ENCODE data around the gene NOL4L.

NOL4L gene

GRCh38 chr20:32621891-32622584 lies 36.9 kb upstream of the NOL4L start:
- Mint-ChIP-seq H3K9me3 (no peaks in the 10 kb centered on the region), H3K27me3 (no peaks in the 10 kb centered on the region), H3K36me3 (ENCODE audit: low read depth) (no peaks in the 10 kb centered on the region), H3K4me3 (no peak overlapping the region), H3K4me1 (ENCODE audit: low read depth) (no peaks in the 10 kb centered on the region), H3K27ac (no peak overlapping the region)
- DNase-seq = no peak

- Mint-ChIP-seq H3K9me3 (no peaks in the 10 kb centered on the region), H3K27ac (no peak overlapping the region), H3K4me1 (ENCODE audit: low read depth) (peaks cover 3% of the 10 kb centered on the region), H3K27me3 (no peaks in the 10 kb centered on the region), H3K36me3 (ENCODE audit: low read depth) (no peaks in the 10 kb centered on the region), H3K4me3 (no peak overlapping the region)
- DNase-seq = no peak
Measured at GRCh38 chr20:32621071-32621890, 36.1 kb upstream of the NOL4L start.

GRCh38 chr20:32619586-32619985 lies 34.5 kb upstream of the NOL4L start:
- no peak for DNase-seq
- Mint-ChIP-seq H3K4me1 (ENCODE audit: low read depth) (peaks cover 10% of the 10 kb centered on the region), H3K27me3 (no peaks in the 10 kb centered on the region), H3K27ac (no peak overlapping the region), H3K36me3 (ENCODE audit: low read depth) (no peaks in the 10 kb centered on the region), H3K4me3 (no peak overlapping the region), H3K9me3 (no peaks in the 10 kb centered on the region)

- Mint-ChIP-seq H3K4me3 (no peak overlapping the region), H3K36me3 (ENCODE audit: low read depth) (no peaks in the 10 kb centered on the region), H3K4me1 (ENCODE audit: low read depth) (peaks cover 13% of the 10 kb centered on the region), H3K27ac (no peak overlapping the region), H3K27me3 (no peaks in the 10 kb centered on the region), H3K9me3 (no peaks in the 10 kb centered on the region)
- no peak for DNase-seq
Measured at GRCh38 chr20:32614772-32615171, 29.6 kb upstream of the NOL4L start.

- Mint-ChIP-seq H3K4me3 (no peak overlapping the region), H3K4me1 (ENCODE audit: low read depth) (peaks cover 13% of the 10 kb centered on the region), H3K9me3 (no peaks in the 10 kb centered on the region), H3K36me3 (ENCODE audit: low read depth) (no peaks in the 10 kb centered on the region), H3K27ac (no peak overlapping the region), H3K27me3 (no peaks in the 10 kb centered on the region)
- no peak for DNase-seq
Measured at GRCh38 chr20:32614303-32614702, 29.2 kb upstream of the NOL4L start.

GRCh38 chr20:32613192-32614053 lies 28.3 kb upstream of the NOL4L start:
- no peak overlapping the region for H3K4me3 Mint-ChIP-seq

GRCh38 chr20:32612351-32613191 lies 27.4 kb upstream of the NOL4L start:
- H3K27me3 Mint-ChIP-seq = no peaks in the 10 kb centered on the region
- no peak overlapping the region for H3K27ac Mint-ChIP-seq
- no peak for DNase-seq
- no peaks in the 10 kb centered on the region for H3K9me3 Mint-ChIP-seq
- no peak overlapping the region for H3K4me3 Mint-ChIP-seq
- peaks cover 13% of the 10 kb centered on the region for H3K4me1 Mint-ChIP-seq (ENCODE audit: low read depth)
- no peaks in the 10 kb centered on the region for H3K36me3 Mint-ChIP-seq (ENCODE audit: low read depth)

More at GRCh38 chr20:32613192-32614053, 28.3 kb upstream of the NOL4L start:
- Mint-ChIP-seq H3K27me3 (no peaks in the 10 kb centered on the region), H3K36me3 (ENCODE audit: low read depth) (no peaks in the 10 kb centered on the region), H3K27ac (no peak overlapping the region), H3K9me3 (no peaks in the 10 kb centered on the region), H3K4me1 (ENCODE audit: low read depth) (peaks cover 13% of the 10 kb centered on the region)
- DNase-seq = no peak

GRCh38 chr20:32611868-32612267 lies 26.7 kb upstream of the NOL4L start:
- H3K36me3 Mint-ChIP-seq (ENCODE audit: low read depth) = no peaks in the 10 kb centered on the region
- no peaks in the 10 kb centered on the region for H3K27me3 Mint-ChIP-seq
- no peak overlapping the region for H3K4me3 Mint-ChIP-seq

GRCh38 chr20:32611286-32611685 lies 26.2 kb upstream of the NOL4L start:
- no peak for DNase-seq
- Mint-ChIP-seq H3K27ac (no peak overlapping the region), H3K36me3 (ENCODE audit: low read depth) (no peaks in the 10 kb centered on the region), H3K4me3 (no peak overlapping the region), H3K9me3 (no peaks in the 10 kb centered on the region), H3K4me1 (ENCODE audit: low read depth) (peaks cover 10% of the 10 kb centered on the region), H3K27me3 (no peaks in the 10 kb centered on the region)

More at GRCh38 chr20:32611868-32612267, 26.7 kb upstream of the NOL4L start:
- no peak overlapping the region for H3K27ac Mint-ChIP-seq
- no peaks in the 10 kb centered on the region for H3K9me3 Mint-ChIP-seq
- DNase-seq = no peak
- peaks cover 13% of the 10 kb centered on the region for H3K4me1 Mint-ChIP-seq (ENCODE audit: low read depth)

GRCh38 chr20:32610472-32611218 lies 25.5 kb upstream of the NOL4L start:
- no peak overlapping the region for H3K4me3 Mint-ChIP-seq
- no peaks in the 10 kb centered on the region for H3K27me3 Mint-ChIP-seq
- H3K36me3 Mint-ChIP-seq (ENCODE audit: low read depth) = no peaks in the 10 kb centered on the region
- DNase-seq = no peak
- H3K4me1 Mint-ChIP-seq (ENCODE audit: low read depth) = peaks cover 6% of the 10 kb centered on the region
- no peak overlapping the region for H3K27ac Mint-ChIP-seq
- H3K9me3 Mint-ChIP-seq = no peaks in the 10 kb centered on the region

- no peak overlapping the region for H3K27ac Mint-ChIP-seq
- DNase-seq = no peak
- H3K4me1 Mint-ChIP-seq (ENCODE audit: low read depth) = peaks cover 6% of the 10 kb centered on the region
- H3K4me3 Mint-ChIP-seq = no peak overlapping the region
- no peaks in the 10 kb centered on the region for H3K27me3 Mint-ChIP-seq
- no peaks in the 10 kb centered on the region for H3K9me3 Mint-ChIP-seq
- no peaks in the 10 kb centered on the region for H3K36me3 Mint-ChIP-seq (ENCODE audit: low read depth)
Measured at GRCh38 chr20:32609993-32610392, 24.9 kb upstream of the NOL4L start.

- Mint-ChIP-seq H3K4me1 (ENCODE audit: low read depth) (peaks cover 3% of the 10 kb centered on the region), H3K9me3 (no peaks in the 10 kb centered on the region), H3K27me3 (no peaks in the 10 kb centered on the region), H3K27ac (no peak overlapping the region), H3K36me3 (ENCODE audit: low read depth) (no peaks in the 10 kb centered on the region), H3K4me3 (no peak overlapping the region)
- no peak for DNase-seq
Measured at GRCh38 chr20:32609111-32609773, 24.1 kb upstream of the NOL4L start.

GRCh38 chr20:32608664-32609015 lies 23.5 kb upstream of the NOL4L start:
- Mint-ChIP-seq H3K4me3 (no peak overlapping the region), H3K9me3 (no peaks in the 10 kb centered on the region), H3K36me3 (ENCODE audit: low read depth) (no peaks in the 10 kb centered on the region), H3K4me1 (ENCODE audit: low read depth) (peaks cover 3% of the 10 kb centered on the region), H3K27me3 (no peaks in the 10 kb centered on the region), H3K27ac (no peak overlapping the region)
- DNase-seq = no peak

All from activated T-cell treated with anti-CD3 and anti-CD28 coated beads, Interleukin-2, amount 50 U/mL, for 24 hours (primary cell).